Heart left ventricle (tissue), 16 donors: Measurements from ENCODE around the gene KLHL29. TPM values are rescaled to one million over a fixed set of nuclear protein-coding genes. Genes with fewer than 3 reads are reported as not detected.

Experiments used
- ATAC-seq, 4 donors: fragments of 200-7000 bp; cut with Tn5 transposase; one replicate each; pipeline ENCODE4 v1.9.1; 2020 to 2022; ENCODE audit warnings: moderate library complexity in 4 of 4, mild to moderate bottlenecking in 3 of 4, moderate number of reproducible peaks in 1 of 4
- DNase-seq, 5 donors: peaks; one replicate each; pipeline ENCODE4 v3.0.0-alpha.2; 2020
- H3K27ac ChIP-seq, 12 donors: fragments of 200-600 bp; sonication (generic) in 4 of 12; one replicate each; pipeline versions ENCODE4 v1.5.0 to v1.8.0; 2016 to 2022; ENCODE audit warnings: mild to moderate bottlenecking in 2 of 12
- H3K27me3 ChIP-seq, 9 donors: fragments of 200-600 bp; sonication (generic) in 2 of 9; one replicate each; pipeline versions ENCODE4 v1.5.1 to v1.8.0; 2016 to 2022; ENCODE audit warnings: mild to moderate bottlenecking in 3 of 9
- H3K36me3 ChIP-seq, 9 donors: fragments of 200-600 bp; sonication (generic) in 2 of 9; one replicate each; pipeline versions ENCODE4 v1.5.0 to v1.8.0; 2018 to 2022; ENCODE audit warnings: mild to moderate bottlenecking in 2 of 9
- H3K4me1 ChIP-seq, 12 donors: fragments of 200-600 bp; sonication (generic) in 4 of 12; one replicate each; pipeline versions ENCODE4 v1.5.0 to v1.8.0; 2016 to 2022; ENCODE audit warnings: mild to moderate bottlenecking in 3 of 12
- H3K4me3 ChIP-seq, 12 donors: fragments of 200-600 bp; sonication (generic) in 4 of 12; one replicate each; pipeline versions ENCODE4 v1.5.0 to v1.8.0; 2017 to 2022; ENCODE audit warnings: mild to moderate bottlenecking in 9 of 12, moderate library complexity in 4 of 12
- H3K9me3 ChIP-seq, 12 donors: fragments of 200-600 bp; sonication (generic) in 4 of 12; one replicate each; pipeline versions ENCODE4 v1.5.0 to v1.8.0; 2016 to 2022; ENCODE audit warnings: mild to moderate bottlenecking in 1 of 12
- POLR2A ChIP-seq, 2 donors: fragments of 450-650 bp; IDR thresholded peaks; one replicate each; pipeline ENCODE4 v1.6.1; 2017; ENCODE audit warnings: antibody characterized with exemption in 2 of 2, mild to moderate bottlenecking in 2 of 2, moderate library complexity in 2 of 2
- WGBS, 4 donors: extraction: QIAGEN DNeasy Blood & Tissue Kit in 2 of 4; methylation state at CpG; one replicate each; pipeline versions ENCODE4 v1.1.5 to v1.1.7; 2013 to 2018; 5-methylcytosine and 5-hydroxymethylcytosine counted together
- intact Hi-C, 10 donors: fragments of 100-400 bp; cut with DNase I; formaldehyde crosslinking; loops; one replicate each; pipeline versions ENCODE4 v1.11.1 to v1.14.2; 2022
- polyA plus RNA-seq, 2 donors: library from polyadenylated mRNA; stranded (reverse); fragments of 200-250 nt; gene quantifications; one replicate each; pipeline ENCODE4 v1.2.3, GENCODE V29; 2013
- total RNA-seq, 9 donors: library from RNA; depleted of rRNA in 2 of 9; stranded (reverse); fragments of >200 nt in 2 of 9; fragmentation: NEBNext Ultra II Directional in 3 of 9; extraction: Animal tissue kit (Norgen Biotek cat#: 25700) in 3 of 9; gene quantifications; one replicate each; pipeline versions ENCODE4 v1.1.0 to v1.2.4, GENCODE V29; 2016 to 2023
- TF ChIP-seq, protein P1 (sequence below), 12 donors: fragments of 200-600 bp; sonication (generic) in 4 of 12; IDR thresholded peaks; one replicate each; pipeline versions ENCODE4 v1.5.0 to v1.8.0; 2018 to 2022; ENCODE audit warnings: antibody characterized with exemption in 12 of 12, mild to moderate bottlenecking in 5 of 12
- donor health status: ischemic (EF 13 %, LVEDD 7.1; RV severe dilation, severe dysfunction).
- donor health status: healthy with polysubstance abuse.
- donor health status: DM: no; HTN: yes; CAD: no.
- donor health status: DM: no; HTN: no; CAD: no.
- donor health status: ischemic (EF 25% LVEDD 6.9; RV normal size, moderate dysfunction).
- donor health status: ischemic (EF 25% LVEDD 5.7; RV mildly dilated, moderate dysfunction).
- donor health status: healthy.
- donor health status: DM: yes; HTN: yes; CAD: no.
- donor health status: ischemic (EF 35%, LVEDD 5.7; RV mildly dilated, moderate dysfunction).
- donor health status: nonischemic (EF 11% LVEDD 7.7; RV severe dilation, severe dysfunction).
- donor health status: DM: yes; HTN: yes; CAD: no.
- donor health status: PGD.
- donor health status: ischemic (EF 29% LVEDD 5.4; RV normal size, mild dysfunction).
- donor health status: nonischemic (EF 23%, LVEDD 6.1; RV moderate dilation, normal function).

KLHL29 gene
- total and polyA plus RNA-seq, 11 donors: 0.74 to 2.7 (median 1.1) TPM

DNA sequence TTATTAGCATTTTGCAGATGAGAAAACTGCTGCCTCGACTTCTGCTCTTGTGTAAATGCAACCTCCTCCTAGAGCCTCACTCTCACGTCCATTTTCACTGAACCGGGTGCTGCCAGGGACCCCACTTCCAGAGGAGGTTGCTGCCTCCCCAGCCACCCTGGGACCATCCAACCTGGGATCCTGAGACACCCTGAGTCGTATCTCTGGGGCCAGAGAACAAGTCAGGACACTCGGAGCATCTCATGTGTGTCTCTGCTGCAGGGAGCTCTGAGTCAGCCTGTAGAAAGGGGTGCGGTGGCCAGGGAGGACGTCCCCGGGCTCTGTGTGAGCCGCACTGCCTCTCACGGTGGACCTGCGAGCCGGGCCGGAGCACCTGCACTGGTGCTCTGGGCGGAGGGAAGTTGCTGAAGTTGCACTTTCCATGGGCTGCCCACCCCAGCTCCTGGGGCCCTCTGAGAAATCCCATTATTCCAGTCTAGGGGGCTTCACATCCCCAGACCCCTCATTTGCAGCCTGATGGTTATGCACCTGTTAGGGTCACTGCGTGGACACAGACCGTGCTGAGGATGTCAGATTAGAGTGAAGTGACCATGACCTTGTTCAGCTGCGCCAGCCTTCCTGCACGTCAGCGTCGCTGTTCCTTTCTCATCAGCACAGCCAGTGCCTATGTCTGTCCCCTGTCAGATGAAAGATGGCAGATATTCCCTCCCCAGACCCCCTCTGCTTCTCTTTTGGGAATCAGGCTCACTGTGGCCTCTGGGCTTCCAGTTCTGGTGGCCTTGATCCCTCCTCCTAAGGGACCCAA is 230.4 kb downstream of the KLHL29 start:
- no peak for TF ChIP-seq POLR2A (IDR thresholded peaks at IDR 0.05)
- TF ChIP-seq, protein P1, sequence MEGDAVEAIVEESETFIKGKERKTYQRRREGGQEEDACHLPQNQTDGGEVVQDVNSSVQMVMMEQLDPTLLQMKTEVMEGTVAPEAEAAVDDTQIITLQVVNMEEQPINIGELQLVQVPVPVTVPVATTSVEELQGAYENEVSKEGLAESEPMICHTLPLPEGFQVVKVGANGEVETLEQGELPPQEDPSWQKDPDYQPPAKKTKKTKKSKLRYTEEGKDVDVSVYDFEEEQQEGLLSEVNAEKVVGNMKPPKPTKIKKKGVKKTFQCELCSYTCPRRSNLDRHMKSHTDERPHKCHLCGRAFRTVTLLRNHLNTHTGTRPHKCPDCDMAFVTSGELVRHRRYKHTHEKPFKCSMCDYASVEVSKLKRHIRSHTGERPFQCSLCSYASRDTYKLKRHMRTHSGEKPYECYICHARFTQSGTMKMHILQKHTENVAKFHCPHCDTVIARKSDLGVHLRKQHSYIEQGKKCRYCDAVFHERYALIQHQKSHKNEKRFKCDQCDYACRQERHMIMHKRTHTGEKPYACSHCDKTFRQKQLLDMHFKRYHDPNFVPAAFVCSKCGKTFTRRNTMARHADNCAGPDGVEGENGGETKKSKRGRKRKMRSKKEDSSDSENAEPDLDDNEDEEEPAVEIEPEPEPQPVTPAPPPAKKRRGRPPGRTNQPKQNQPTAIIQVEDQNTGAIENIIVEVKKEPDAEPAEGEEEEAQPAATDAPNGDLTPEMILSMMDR (IDR thresholded peaks at IDR 0.05): no peak
- 92 to 97% (median 94%) methylated on average over 20 of the region's 20 CpGs for WGBS, 4 donors
- peaks cover 0 to 29% (median 18%) of the 10 kb centered on the region in 12 donors for H3K4me1 ChIP-seq
- no peak for ATAC-seq
- H3K9me3 ChIP-seq: peaks cover 0 to 18% (median 10%) of the 10 kb centered on the region in 12 donors
- no peaks in the 10 kb centered on the region for H3K27me3 ChIP-seq
- no peak overlapping the region for H3K4me3 ChIP-seq
- H3K27ac ChIP-seq: peak overlapping the region in 1 of 12 donors; percentile 89
- intact Hi-C loops: no loop called here
- no peaks in the 10 kb centered on the region for H3K36me3 ChIP-seq
- peak in 1 of 5 donors; percentile 41 for DNase-seq

DNA sequence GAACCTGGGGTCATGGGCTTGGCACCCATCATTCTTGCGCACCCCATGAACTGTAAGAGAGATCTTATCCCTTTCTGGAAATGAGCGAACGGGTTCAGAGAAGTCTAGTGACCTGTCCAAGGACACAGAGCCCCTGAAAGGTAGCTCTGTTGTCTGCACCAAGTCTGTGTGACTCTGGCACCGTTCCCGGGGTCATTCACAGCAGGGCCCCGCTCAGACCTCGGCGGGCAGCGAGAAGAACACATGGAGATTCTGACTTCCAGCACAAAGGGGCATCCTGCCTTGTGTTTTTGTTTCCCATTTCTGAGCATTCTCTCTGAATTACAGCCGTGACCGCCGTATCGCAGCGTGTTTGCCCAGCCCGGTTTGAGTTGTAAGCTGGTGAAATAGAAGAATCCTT is 231.7 kb downstream of the KLHL29 start:
- ATAC-seq: no peak

DNA sequence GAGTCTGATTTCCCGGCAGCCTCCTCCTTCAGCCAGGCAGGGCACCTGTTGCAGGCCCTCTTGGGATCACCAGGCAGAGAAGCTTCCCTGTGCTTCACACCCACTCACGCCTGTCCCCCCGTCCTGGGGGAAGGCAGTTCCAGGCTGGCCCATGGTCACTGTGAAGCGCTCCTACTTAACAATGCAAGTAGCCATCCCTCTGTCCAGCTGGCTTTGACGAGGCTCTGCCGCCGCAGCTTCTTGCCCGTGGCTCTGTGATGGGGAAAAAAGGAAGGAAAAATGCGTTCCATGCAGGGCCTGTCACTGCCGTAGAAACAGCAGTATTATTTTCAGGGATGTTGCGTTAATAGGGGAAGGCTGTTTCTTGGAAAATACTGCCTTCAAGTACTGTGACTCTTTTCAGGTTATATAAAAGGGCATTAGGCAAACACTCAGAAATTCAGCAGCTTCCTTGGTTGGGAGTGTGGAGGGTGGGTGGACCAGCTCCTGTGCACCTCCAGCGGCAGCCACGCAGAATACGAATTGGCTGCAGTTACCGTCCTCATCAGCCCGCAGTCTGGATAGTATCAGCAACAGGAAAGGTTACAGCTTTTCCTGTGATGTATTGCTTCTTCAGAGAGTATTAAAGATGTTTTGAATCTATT is 232.3 kb downstream of the KLHL29 start:
- Histone ChIP-seq H3K4me1 (peaks cover 0 to 42% (median 26%) of the 10 kb centered on the region in 12 donors), H3K36me3 (no peaks in the 10 kb centered on the region), H3K9me3 (peaks cover 0 to 4% (median 0%) of the 10 kb centered on the region in 12 donors), H3K27me3 (no peaks in the 10 kb centered on the region), H3K27ac (peak overlapping the region; percentile 37 to 97 (median 75)), H3K4me3 (peak overlapping the region in 9 of 12 donors; percentile 1 to 39 (median 20))
- ATAC-seq (peak; percentile 82 to 90 (median 88)), DNase-seq (peak in 4 of 5 donors; percentile 57 to 62 (median 60))
- intact Hi-C loops: no loop called here
- TF ChIP-seq, protein P1 (IDR thresholded peaks at IDR 0.05): peak; percentile 14 to 70 (median 36)
- TF ChIP-seq POLR2A (IDR thresholded peaks at IDR 0.05): no peak
- WGBS, 4 donors: 49 to 65% (median 60%) methylated on average over 16 of the region's 16 CpGs

More for the DNA sequence above, 231.7 kb downstream of the KLHL29 start:
- Histone ChIP-seq H3K27me3 (no peaks in the 10 kb centered on the region), H3K4me3 (no peak overlapping the region), H3K9me3 (peaks cover 0 to 11% (median 5%) of the 10 kb centered on the region in 12 donors), H3K27ac (peak overlapping the region in 11 of 12 donors; percentile 37 to 97 (median 76)), H3K4me1 (peaks cover 0 to 42% (median 26%) of the 10 kb centered on the region in 12 donors), H3K36me3 (no peaks in the 10 kb centered on the region)
- peak in 1 of 5 donors; percentile 33 for DNase-seq
- 76 to 85% (median 81%) methylated on average over 15 of the region's 15 CpGs for WGBS, 4 donors
- TF ChIP-seq, protein P1 (IDR thresholded peaks at IDR 0.05): no peak
- TF ChIP-seq POLR2A (IDR thresholded peaks at IDR 0.05): no peak
- intact Hi-C loops: no loop called here

DNA sequence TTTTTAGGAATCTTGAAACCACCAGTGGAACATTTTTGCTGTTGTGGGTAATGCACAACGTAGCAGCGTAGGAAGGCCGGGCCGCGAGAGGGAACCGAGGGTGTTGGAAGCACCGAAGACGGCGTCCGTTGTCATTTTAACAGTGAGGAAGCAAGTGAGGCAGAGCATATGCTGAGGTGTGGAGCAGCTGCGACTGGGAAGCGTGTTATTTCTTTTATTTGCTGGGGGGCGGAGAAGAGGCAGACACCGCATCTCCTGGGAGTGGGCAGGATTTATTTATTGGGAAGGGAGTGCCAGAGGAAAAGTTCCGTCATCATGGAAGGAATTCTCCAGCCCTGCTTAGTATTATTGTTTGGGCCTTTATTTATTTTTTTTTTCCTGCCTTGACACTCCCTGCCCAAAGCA is 232.8 kb downstream of the KLHL29 start:
- Histone ChIP-seq H3K9me3 (no peaks in the 10 kb centered on the region), H3K4me1 (peaks cover 0 to 42% (median 26%) of the 10 kb centered on the region in 12 donors), H3K36me3 (no peaks in the 10 kb centered on the region), H3K27ac (peak overlapping the region; percentile 48 to 97 (median 75)), H3K4me3 (peak overlapping the region in 9 of 12 donors; percentile 1 to 39 (median 20)), H3K27me3 (no peaks in the 10 kb centered on the region)
- intact Hi-C loops: no loop called here
- ATAC-seq (peak; percentile 40 to 71 (median 60)), DNase-seq (peak in 4 of 5 donors; percentile 52 to 68 (median 66))
- TF ChIP-seq POLR2A (IDR thresholded peaks at IDR 0.05): no peak
- TF ChIP-seq, protein P1 (IDR thresholded peaks at IDR 0.05): no peak
- WGBS, 4 donors: 55 to 67% (median 62%) methylated on average over 15 of the region's 15 CpGs
